Lung (tissue), 12 donors: ENCODE measurements around the gene MAEA. TPM values are rescaled to one million over a fixed set of nuclear protein-coding genes. Genes with fewer than 3 reads are reported as not detected.

Experiments
- ATAC-seq: fragments of 200-7000 bp; cut with Tn5 transposase; one replicate; pipeline ENCODE4 v1.9.1; 2020; ENCODE audit warnings: moderate number of reproducible peaks; ENCODE audit not compliant: insufficient read depth, low FRiP score
- DNase-seq, 3 donors: peaks; one replicate each; pipeline ENCODE4 v3.0.0-alpha.2; 2013 to 2017
- H3K27ac ChIP-seq, 2 donors: one replicate each; pipeline ENCODE4 v1.5.1; 2013; ENCODE audit warnings: mild to moderate bottlenecking in 2 of 2, moderate library complexity in 2 of 2, control low read depth in 1 of 2, inconsistent platforms in 1 of 2, low read depth in 1 of 2, low read length in 1 of 2
- H3K27me3 ChIP-seq, 3 donors: one replicate each; pipeline ENCODE4 v1.5.1; 2013; ENCODE audit warnings: low read length in 2 of 3; ENCODE audit not compliant: control insufficient read depth in 3 of 3, insufficient read depth in 3 of 3
- H3K36me3 ChIP-seq, 4 donors: one replicate each; pipeline ENCODE4 v1.5.1; 2013; ENCODE audit warnings: low read length in 4 of 4, mild to moderate bottlenecking in 1 of 4, moderate library complexity in 1 of 4; ENCODE audit not compliant: control insufficient read depth in 4 of 4, insufficient read depth in 4 of 4
- H3K4me1 ChIP-seq, 5 donors: one replicate each; pipeline ENCODE4 v1.5.1; 2013; ENCODE audit warnings: low read length in 5 of 5, mild to moderate bottlenecking in 2 of 5, moderate library complexity in 1 of 5; ENCODE audit not compliant: control insufficient read depth in 5 of 5, insufficient read depth in 5 of 5
- H3K4me3 ChIP-seq: one replicate; pipeline ENCODE4 v1.5.1; 2013; ENCODE audit warnings: mild to moderate bottlenecking, control low read depth, moderate library complexity
- H3K9ac ChIP-seq, 2 donors: one replicate each; pipeline ENCODE4 v1.5.1; 2013; ENCODE audit warnings: low read length in 2 of 2, control low read depth in 1 of 2; ENCODE audit not compliant: insufficient read depth in 1 of 2
- H3K9me3 ChIP-seq, 4 donors: one replicate each; pipeline ENCODE4 v1.5.1; 2013; ENCODE audit warnings: low read length in 3 of 4, mild to moderate bottlenecking in 1 of 4, moderate library complexity in 1 of 4; ENCODE audit not compliant: control insufficient read depth in 4 of 4, insufficient read depth in 3 of 4
- WGBS, 2 donors: extraction: QIAGEN DNeasy Blood & Tissue Kit; methylation state at CpG; one replicate each; pipeline ENCODE4 v1.1.7; 2013; 5-methylcytosine and 5-hydroxymethylcytosine counted together
- polyA plus RNA-seq, 2 donors: library from polyadenylated mRNA; stranded (reverse); fragments of 200-250 nt; gene quantifications; one replicate each; pipeline ENCODE4 v1.2.1, GENCODE V29; 2013
- total RNA-seq, 2 donors: library from RNA; depleted of rRNA in 1 of 2; stranded (reverse); fragments of >200 nt in 1 of 2; gene quantifications; one replicate each; pipeline ENCODE4 v1.2.1, GENCODE V29; 2014 to 2021
- TF ChIP-seq, protein P1 (sequence below): IDR thresholded peaks from 2 replicates; pipeline ENCODE4 v1.5.1; 2012; ENCODE audit warnings: mild to moderate bottlenecking; ENCODE audit errors: control extremely low read depth, extremely low read depth
- donor health status: control.
- donor health status: control.
- donor health status: Bipolar disorder and iron deficiency.
- donor health status: healthy.
- donor health status: DM: yes; HTN: yes; CAD: no.

MAEA gene
- total and polyA plus RNA-seq, 4 donors = 39.7 to 67.4 (median 60.8) TPM

DNA sequence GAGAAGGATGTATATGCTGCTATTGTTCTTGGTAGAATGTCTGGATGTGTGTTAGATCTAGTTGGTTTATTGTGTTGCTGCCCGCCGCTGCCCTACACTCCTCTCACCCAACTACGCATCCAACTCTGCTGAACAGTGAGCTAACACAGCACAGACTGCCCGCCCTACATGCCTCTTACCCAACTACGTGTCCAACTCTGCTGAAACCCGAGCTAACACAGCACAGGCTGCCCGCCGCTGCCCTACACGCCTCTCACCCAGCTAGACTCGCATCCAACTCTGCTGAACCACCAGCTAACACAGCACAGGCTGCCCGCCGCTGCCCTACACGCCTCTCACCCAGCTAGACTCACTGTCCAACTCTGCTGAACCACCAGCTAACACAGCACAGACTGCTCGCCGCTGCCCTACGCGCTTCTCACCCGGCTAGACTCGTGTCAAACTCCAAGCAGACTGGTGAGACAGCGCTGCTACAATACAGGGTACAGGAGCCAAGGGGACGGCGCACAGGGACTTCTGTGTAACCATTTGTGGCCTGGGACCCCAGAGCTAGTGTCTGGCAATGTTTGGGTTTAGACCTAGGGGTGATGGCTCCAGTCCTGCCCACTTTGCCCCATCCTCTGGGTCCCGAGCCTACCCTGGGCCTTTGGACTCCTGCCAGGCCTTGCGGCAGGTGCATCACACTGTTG, 29.1 kb upstream of the MAEA start:
- no peak for DNase-seq
- no peak for ATAC-seq
- Histone ChIP-seq H3K4me1 (no peaks in the 10 kb centered on the region), H3K27ac (no peak overlapping the region), H3K36me3 (no peaks in the 10 kb centered on the region), H3K4me3 (no peak overlapping the region), H3K9me3 (peaks cover 0 to 16% (median 0%) of the 10 kb centered on the region in 4 donors), H3K27me3 (no peaks in the 10 kb centered on the region), H3K9ac (no peak overlapping the region)
- TF ChIP-seq, protein P1, sequence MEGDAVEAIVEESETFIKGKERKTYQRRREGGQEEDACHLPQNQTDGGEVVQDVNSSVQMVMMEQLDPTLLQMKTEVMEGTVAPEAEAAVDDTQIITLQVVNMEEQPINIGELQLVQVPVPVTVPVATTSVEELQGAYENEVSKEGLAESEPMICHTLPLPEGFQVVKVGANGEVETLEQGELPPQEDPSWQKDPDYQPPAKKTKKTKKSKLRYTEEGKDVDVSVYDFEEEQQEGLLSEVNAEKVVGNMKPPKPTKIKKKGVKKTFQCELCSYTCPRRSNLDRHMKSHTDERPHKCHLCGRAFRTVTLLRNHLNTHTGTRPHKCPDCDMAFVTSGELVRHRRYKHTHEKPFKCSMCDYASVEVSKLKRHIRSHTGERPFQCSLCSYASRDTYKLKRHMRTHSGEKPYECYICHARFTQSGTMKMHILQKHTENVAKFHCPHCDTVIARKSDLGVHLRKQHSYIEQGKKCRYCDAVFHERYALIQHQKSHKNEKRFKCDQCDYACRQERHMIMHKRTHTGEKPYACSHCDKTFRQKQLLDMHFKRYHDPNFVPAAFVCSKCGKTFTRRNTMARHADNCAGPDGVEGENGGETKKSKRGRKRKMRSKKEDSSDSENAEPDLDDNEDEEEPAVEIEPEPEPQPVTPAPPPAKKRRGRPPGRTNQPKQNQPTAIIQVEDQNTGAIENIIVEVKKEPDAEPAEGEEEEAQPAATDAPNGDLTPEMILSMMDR = no peak
- WGBS, 2 donors = 94 to 95% methylated on average over 24 of the region's 24 CpGs

DNA sequence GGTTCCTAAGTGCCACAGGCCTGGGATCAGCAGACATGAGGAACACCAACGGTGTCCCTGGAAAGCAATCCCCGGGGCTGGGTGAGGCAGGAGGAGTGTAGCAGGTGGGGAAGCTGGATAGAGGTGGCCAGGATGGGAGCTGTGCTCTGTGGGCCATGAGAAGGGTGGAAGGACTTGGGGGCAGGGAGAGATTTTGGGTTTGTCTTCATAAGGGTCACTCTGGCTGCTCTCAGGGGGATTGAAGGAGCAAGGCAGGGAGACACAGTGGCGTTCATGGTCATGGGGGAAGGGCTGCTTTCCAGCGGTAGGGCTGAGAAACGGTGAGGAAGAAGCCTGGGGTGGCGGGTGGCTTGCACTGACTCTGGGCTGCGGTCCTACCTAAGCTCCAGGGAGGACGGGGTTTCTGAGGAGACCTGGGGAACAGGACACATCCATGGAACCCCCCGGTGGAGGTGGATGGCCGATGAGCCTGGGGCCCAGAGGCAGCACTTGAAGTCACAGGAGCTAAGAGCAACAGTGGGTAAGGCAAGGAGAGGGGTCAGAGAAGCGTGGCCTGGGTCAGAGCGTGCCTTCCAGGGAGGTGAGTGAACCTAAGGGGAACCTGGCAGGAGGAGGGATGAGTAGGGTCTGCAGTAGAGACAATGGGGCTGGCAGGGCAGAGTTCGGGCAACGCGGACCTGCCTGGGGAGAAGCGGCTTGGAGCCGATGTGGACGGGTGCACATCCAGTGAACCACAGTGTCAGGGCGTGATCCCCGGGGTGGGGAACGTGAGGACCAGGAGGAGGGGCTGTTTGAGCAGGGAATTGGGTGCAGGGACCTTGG, 28.4 kb upstream of the MAEA start:
- Histone ChIP-seq H3K4me1 (no peaks in the 10 kb centered on the region), H3K36me3 (no peaks in the 10 kb centered on the region), H3K27me3 (no peaks in the 10 kb centered on the region), H3K27ac (no peak overlapping the region), H3K4me3 (no peak overlapping the region), H3K9me3 (peaks cover 0 to 9% (median 0%) of the 10 kb centered on the region in 4 donors), H3K9ac (no peak overlapping the region)
- TF ChIP-seq, protein P1 = no peak
- DNase-seq (no peak), ATAC-seq (no peak)
- 92 to 95% methylated on average over 21 of the region's 21 CpGs for WGBS, 2 donors

DNA sequence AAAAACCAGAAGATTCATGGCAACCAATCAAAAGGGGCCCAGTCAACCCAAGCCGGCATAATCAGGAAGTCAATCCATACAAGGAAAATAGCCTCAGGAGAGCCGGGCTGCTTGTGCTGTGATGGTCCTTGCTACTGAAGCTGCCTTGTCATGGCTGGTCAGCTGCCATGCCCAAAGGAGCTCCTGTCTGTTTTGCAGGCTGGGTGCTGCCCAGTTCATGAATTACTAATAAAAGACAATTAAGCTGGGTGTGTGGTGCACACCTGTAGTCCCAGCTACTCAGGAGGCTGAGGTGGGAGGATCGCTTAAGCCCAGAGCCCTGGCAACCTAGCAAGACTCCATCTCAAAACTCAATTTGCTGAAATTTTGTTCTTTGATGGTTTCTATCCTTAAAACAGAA, 24.7 kb upstream of the MAEA start:
- Histone ChIP-seq H3K27me3 (no peaks in the 10 kb centered on the region), H3K4me1 (no peaks in the 10 kb centered on the region), H3K27ac (no peak overlapping the region), H3K36me3 (no peaks in the 10 kb centered on the region), H3K4me3 (no peak overlapping the region), H3K9me3 (no peaks in the 10 kb centered on the region), H3K9ac (no peak overlapping the region)
- no peak for DNase-seq
- WGBS, 2 donors = 97 to 99% methylated on average over 3 of the region's 3 CpGs
- ATAC-seq = no peak
- TF ChIP-seq, protein P1 = no peak
